ENCODE measurements around the gene TENM4.

GRCh38 chr11:78669249-78669648 lies 771.6 kb downstream of the TENM4 start:
- no peak for TF ChIP-seq CTCF (IDR thresholded peaks at IDR 0.05)
- TF ChIP-seq POLR2A (IDR thresholded peaks at IDR 0.05) = no peak
